ENCODE measurements around the gene FOSL2. TPM values are rescaled to one million over a fixed set of nuclear protein-coding genes. Genes with fewer than 3 reads are reported as not detected.

Gene FOSL2
- total RNA-seq, 5 donors from 2014 or later (not counting 1 experiment from before 2014, with no cell fraction given), result 9.7 to 144 (median 18.5) TPM

GRCh38 chr2:28399956-28400355 lies 7.3 kb downstream of the FOSL2 start:
- ChIA-PET POLR2A (interaction anchor here in 1 of 2 donors (0.5 kb wide), 1 partner anchor 225 kb away, joined by 6 read pairs; no protein-coding TSS in a partner anchor), CTCF (no interaction called here)
- Mint-ChIP-seq H3K9me3 (no peaks in the 10 kb centered on the region), H3K4me1 (peaks cover 26 to 49% (median 40%) of the 10 kb centered on the region in 3 donors), H3K4me3 (no peak overlapping the region), H3K27me3 (no peaks in the 10 kb centered on the region), H3K36me3 (peaks cover 22% of the 10 kb centered on the region), H3K27ac (no peak overlapping the region)
- H3K27me3 ChIP-seq (replicated peaks in 1 of 2; ENCODE audit: control insufficient read depth in 2 of 2, extremely low read depth in 1 of 2, insufficient read depth in 2 of 2, low read length in 1 of 2), result no peaks in the 10 kb centered on the region
- peaks cover 4 to 10% of the 10 kb centered on the region in 2 donors for H3K36me3 ChIP-seq (ENCODE audit: control insufficient read depth in 2 of 2, extremely low read depth in 1 of 2, insufficient read depth in 1 of 2, low read length in 1 of 2)
- H3K27ac ChIP-seq (ENCODE audit: low read length), result no peak overlapping the region
- ATAC-seq (replicated peaks in 1 of 4), result no peak
- no peak overlapping the region for H3K4me3 ChIP-seq (ENCODE audit: control insufficient read depth in 1 of 2, extremely low read depth in 1 of 2, low read length in 1 of 2)
- H3K9me3 ChIP-seq, result no peaks in the 10 kb centered on the region
- DNase-seq, result no peak
- 100% methylated on average over 1 of the region's 6 CpGs for WGBS (ENCODE audit: insufficient coverage)
- peaks cover 6 to 59% of the 10 kb centered on the region in 2 experiments for H3K4me1 ChIP-seq (ENCODE audit: control insufficient read depth in 1 of 2, extremely low read depth in 1 of 2, insufficient read depth in 2 of 2, low read length in 2 of 2)

GRCh38 chr2:28400419-28400818 lies 7.8 kb downstream of the FOSL2 start:
- no peak for ATAC-seq (replicated peaks in 1 of 4)
- H3K4me3 Mint-ChIP-seq, result no peak overlapping the region
- peaks cover 22% of the 10 kb centered on the region for H3K36me3 Mint-ChIP-seq
- H3K4me1 Mint-ChIP-seq, result peaks cover 26 to 51% (median 40%) of the 10 kb centered on the region in 3 donors
- ChIA-PET POLR2A (interaction anchor here in 1 of 2 donors (0.5 kb wide), 1 partner anchor 225 kb away, joined by 6 read pairs; no protein-coding TSS in a partner anchor), CTCF (no interaction called here)
- H3K27me3 Mint-ChIP-seq, result no peaks in the 10 kb centered on the region
- no peak overlapping the region for H3K4me3 ChIP-seq (ENCODE audit: control insufficient read depth in 1 of 2, extremely low read depth in 1 of 2, low read length in 1 of 2)
- H3K9me3 ChIP-seq, result no peaks in the 10 kb centered on the region
- H3K27ac ChIP-seq (ENCODE audit: low read length), result no peak overlapping the region
- DNase-seq, result no peak
- no peaks in the 10 kb centered on the region for H3K27me3 ChIP-seq (replicated peaks in 1 of 2; ENCODE audit: control insufficient read depth in 2 of 2, extremely low read depth in 1 of 2, insufficient read depth in 2 of 2, low read length in 1 of 2)
- H3K36me3 ChIP-seq (ENCODE audit: control insufficient read depth in 2 of 2, extremely low read depth in 1 of 2, insufficient read depth in 1 of 2, low read length in 1 of 2), result peaks cover 7 to 12% of the 10 kb centered on the region in 2 donors
- H3K27ac Mint-ChIP-seq, result no peak overlapping the region
- peaks cover 2 to 54% of the 10 kb centered on the region in 2 experiments for H3K4me1 ChIP-seq (ENCODE audit: control insufficient read depth in 1 of 2, extremely low read depth in 1 of 2, insufficient read depth in 2 of 2, low read length in 2 of 2)
- H3K9me3 Mint-ChIP-seq, result no peaks in the 10 kb centered on the region
- 96% methylated on average over 6 of the region's 8 CpGs for WGBS (ENCODE audit: insufficient coverage)

GRCh38 chr2:28400921-28401320 lies 8.3 kb downstream of the FOSL2 start:
- Histone ChIP-seq H3K36me3 (ENCODE audit: control insufficient read depth in 2 of 2, extremely low read depth in 1 of 2, insufficient read depth in 1 of 2, low read length in 1 of 2) (peaks cover 7 to 12% of the 10 kb centered on the region in 2 donors), H3K27me3 (replicated peaks in 1 of 2; ENCODE audit: control insufficient read depth in 2 of 2, extremely low read depth in 1 of 2, insufficient read depth in 2 of 2, low read length in 1 of 2) (no peaks in the 10 kb centered on the region), H3K9me3 (no peaks in the 10 kb centered on the region), H3K4me3 (ENCODE audit: control insufficient read depth in 1 of 2, extremely low read depth in 1 of 2, low read length in 1 of 2) (no peak overlapping the region), H3K4me1 (ENCODE audit: control insufficient read depth in 1 of 2, extremely low read depth in 1 of 2, insufficient read depth in 2 of 2, low read length in 2 of 2) (peaks cover 2 to 54% of the 10 kb centered on the region in 2 experiments), H3K27ac (ENCODE audit: low read length) (no peak overlapping the region)
- Mint-ChIP-seq H3K27me3 (no peaks in the 10 kb centered on the region), H3K4me3 (no peak overlapping the region), H3K4me1 (peaks cover 26 to 51% (median 40%) of the 10 kb centered on the region in 3 donors), H3K36me3 (peaks cover 22% of the 10 kb centered on the region), H3K27ac (no peak overlapping the region), H3K9me3 (no peaks in the 10 kb centered on the region)
- WGBS (ENCODE audit: insufficient coverage), result no CpG with 5 or more reads among the region's 1 CpG
- CTCF ChIA-PET, result interaction anchor here (0.6 to 0.7 kb wide), 3 partner anchors 9 to 1304 kb away, joined by 3 to 4 read pairs (median 3); no protein-coding TSS in a partner anchor
- POLR2A ChIA-PET, result interaction anchor here (0.5 to 1.7 kb wide), 6 partner anchors 9 to 761 kb away, joined by 3 to 4 read pairs (median 3); no protein-coding TSS in a partner anchor
- ATAC-seq (replicated peaks in 1 of 4) (no peak), DNase-seq (no peak)

- Histone ChIP-seq H3K27ac (ENCODE audit: low read length) (no peak overlapping the region), H3K36me3 (ENCODE audit: control insufficient read depth in 2 of 2, extremely low read depth in 1 of 2, insufficient read depth in 1 of 2, low read length in 1 of 2) (peaks cover 7 to 12% of the 10 kb centered on the region in 2 donors), H3K27me3 (replicated peaks in 1 of 2; ENCODE audit: control insufficient read depth in 2 of 2, extremely low read depth in 1 of 2, insufficient read depth in 2 of 2, low read length in 1 of 2) (no peaks in the 10 kb centered on the region), H3K4me1 (ENCODE audit: control insufficient read depth in 1 of 2, extremely low read depth in 1 of 2, insufficient read depth in 2 of 2, low read length in 2 of 2) (peaks cover 0 to 57% of the 10 kb centered on the region in 2 experiments), H3K4me3 (ENCODE audit: control insufficient read depth in 1 of 2, extremely low read depth in 1 of 2, low read length in 1 of 2) (no peak overlapping the region), H3K9me3 (no peaks in the 10 kb centered on the region)
- WGBS (ENCODE audit: insufficient coverage), result 90% methylated on average over 4 of the region's 4 CpGs
- ChIA-PET CTCF (interaction anchor here in 1 of 2 donors (0.6 to 0.7 kb wide), 2 partner anchors 9 to 55 kb away, joined by 3 to 4 read pairs; no protein-coding TSS in a partner anchor), POLR2A (interaction anchor here (0.5 to 1.7 kb wide), 6 partner anchors 9 to 761 kb away, joined by 3 to 4 read pairs (median 3); no protein-coding TSS in a partner anchor)
- Mint-ChIP-seq H3K27me3 (no peaks in the 10 kb centered on the region), H3K4me3 (no peak overlapping the region), H3K4me1 (peaks cover 26 to 56% (median 45%) of the 10 kb centered on the region in 3 donors), H3K27ac (peak overlapping the region in 1 of 2 donors; percentile 10), H3K36me3 (peaks cover 22% of the 10 kb centered on the region), H3K9me3 (no peaks in the 10 kb centered on the region)
- ATAC-seq (replicated peaks in 1 of 4), result no peak
- no peak for DNase-seq
Measured at GRCh38 chr2:28401411-28401810, 8.8 kb downstream of the FOSL2 start.

GRCh38 chr2:28401948-28402550 lies 9.4 kb downstream of the FOSL2 start:
- Histone ChIP-seq H3K27ac (ENCODE audit: low read length) (no peak overlapping the region), H3K9me3 (no peaks in the 10 kb centered on the region), H3K4me3 (ENCODE audit: control insufficient read depth in 1 of 2, extremely low read depth in 1 of 2, low read length in 1 of 2) (no peak overlapping the region), H3K4me1 (ENCODE audit: control insufficient read depth in 1 of 2, extremely low read depth in 1 of 2, insufficient read depth in 2 of 2, low read length in 2 of 2) (peaks cover 0 to 62% of the 10 kb centered on the region in 2 experiments), H3K27me3 (replicated peaks in 1 of 2; ENCODE audit: control insufficient read depth in 2 of 2, extremely low read depth in 1 of 2, insufficient read depth in 2 of 2, low read length in 1 of 2) (no peaks in the 10 kb centered on the region), H3K36me3 (ENCODE audit: control insufficient read depth in 2 of 2, extremely low read depth in 1 of 2, insufficient read depth in 1 of 2, low read length in 1 of 2) (peaks cover 7 to 12% of the 10 kb centered on the region in 2 donors)
- CTCF ChIA-PET, result interaction anchor here in 1 of 2 donors (1.4 kb wide), 1 partner anchor 15 kb away, joined by 10 read pairs; no protein-coding TSS in a partner anchor
- Mint-ChIP-seq H3K4me3 (no peak overlapping the region), H3K27me3 (no peaks in the 10 kb centered on the region), H3K36me3 (peaks cover 24% of the 10 kb centered on the region), H3K27ac (peak overlapping the region in 1 of 2 donors; percentile 10), H3K9me3 (no peaks in the 10 kb centered on the region), H3K4me1 (peaks cover 30 to 62% (median 49%) of the 10 kb centered on the region in 3 donors)
- POLR2A ChIA-PET, result interaction anchor here (0.6 to 1.7 kb wide), 3 partner anchors 8 to 385 kb away, joined by 3 to 6 read pairs (median 4); no protein-coding TSS in a partner anchor
- no peak for ATAC-seq (replicated peaks in 1 of 4)
- WGBS (ENCODE audit: insufficient coverage), result 93% methylated on average over 5 of the region's 6 CpGs
- no peak for DNase-seq

GRCh38 chr2:28403370-28403956 lies 10.8 kb downstream of the FOSL2 start:
- DNase-seq (peak in 9 of 35 experiments; percentile 27 to 52 (median 37)), ATAC-seq (replicated peaks in 1 of 4) (peak in 2 of 4 experiments; percentile 19 to 35)
- Histone ChIP-seq H3K9me3 (no peaks in the 10 kb centered on the region), H3K4me1 (ENCODE audit: control insufficient read depth in 1 of 2, extremely low read depth in 1 of 2, insufficient read depth in 2 of 2, low read length in 2 of 2) (peaks cover 4 to 76% of the 10 kb centered on the region in 2 experiments), H3K27me3 (replicated peaks in 1 of 2; ENCODE audit: control insufficient read depth in 2 of 2, extremely low read depth in 1 of 2, insufficient read depth in 2 of 2, low read length in 1 of 2) (no peaks in the 10 kb centered on the region), H3K36me3 (ENCODE audit: control insufficient read depth in 2 of 2, extremely low read depth in 1 of 2, insufficient read depth in 1 of 2, low read length in 1 of 2) (peaks cover 7 to 12% of the 10 kb centered on the region in 2 donors), H3K4me3 (ENCODE audit: control insufficient read depth in 1 of 2, extremely low read depth in 1 of 2, low read length in 1 of 2) (no peak overlapping the region), H3K27ac (ENCODE audit: low read length) (no peak overlapping the region)
- Mint-ChIP-seq H3K9me3 (no peaks in the 10 kb centered on the region), H3K27ac (peak overlapping the region; percentile 23 to 50), H3K27me3 (no peaks in the 10 kb centered on the region), H3K4me3 (no peak overlapping the region), H3K4me1 (peaks cover 42 to 65% (median 54%) of the 10 kb centered on the region in 3 donors), H3K36me3 (peaks cover 28% of the 10 kb centered on the region)
- ChIA-PET POLR2A (interaction anchor here (0.6 to 1.0 kb wide), 3 partner anchors 10 to 631 kb away, joined by 3 to 4 read pairs (median 3); partner anchors contain the start of gene FOSL2 (in 1 of the 2)), CTCF (interaction anchor here (0.5 to 1.4 kb wide), 2 partner anchors 13 to 24 kb away, joined by 3 to 10 read pairs; no protein-coding TSS in a partner anchor)
- 58% methylated on average over 7 of the region's 7 CpGs for WGBS (ENCODE audit: insufficient coverage)

All from T-cell (primary cell).